NCI-H1930 (cell line): ENCODE results near the gene ABR.

Experiments used
- DNase-seq, 2 experiments: peaks; one replicate each; lab custom pipeline; 2025; lab: John Stamatoyannopoulos, UW

Gene ABR

GRCh38 chr17:1179818-1180742, at the start of gene ABR:
TSS of gene ABR (minus strand) at chr17:1179981. CDS start at chr17:1179727, 254 bp downstream.
- peak in 1 of 2 experiments; percentile 26 for DNase-seq

- no peak for DNase-seq
Measured at GRCh38 chr17:1229349-1229899, 49.6 kb upstream of the ABR start.

GRCh38 chr17:1228781-1229348, 49.1 kb upstream of the ABR start:
- DNase-seq = no peak

GRCh38 chr17:1227917-1228780, 48.4 kb upstream of the ABR start:
- DNase-seq = no peak

GRCh38 chr17:1227365-1227764, 47.6 kb upstream of the ABR start:
- DNase-seq = no peak

- no peak for DNase-seq
Measured at GRCh38 chr17:1226308-1226707, 46.5 kb upstream of the ABR start.

GRCh38 chr17:1224330-1224729, 44.5 kb upstream of the ABR start:
- DNase-seq = no peak

- DNase-seq = no peak
Measured at GRCh38 chr17:1223662-1224061, 43.9 kb upstream of the ABR start.

GRCh38 chr17:1222321-1222720, 42.5 kb upstream of the ABR start:
- DNase-seq = no peak

- DNase-seq = no peak
Measured at GRCh38 chr17:1221209-1221608, 41.4 kb upstream of the ABR start.

GRCh38 chr17:1220346-1220745, 40.6 kb upstream of the ABR start:
- no peak for DNase-seq

- no peak for DNase-seq
Measured at GRCh38 chr17:1217089-1217385, 37.3 kb upstream of the ABR start.

- no peak for DNase-seq
Measured at GRCh38 chr17:1216217-1217088, 36.7 kb upstream of the ABR start.

GRCh38 chr17:1212946-1213345, 33.2 kb upstream of the ABR start:
- DNase-seq = no peak

GRCh38 chr17:1211287-1211686, 31.5 kb upstream of the ABR start:
- no peak for DNase-seq

- no peak for DNase-seq
Measured at GRCh38 chr17:1208966-1209365, 29.2 kb upstream of the ABR start.

GRCh38 chr17:1206026-1206777, 26.4 kb upstream of the ABR start:
- no peak for DNase-seq

- no peak for DNase-seq
Measured at GRCh38 chr17:1203967-1204291, 24.1 kb upstream of the ABR start.

- peak; percentile 33 to 72 for DNase-seq
Measured at GRCh38 chr17:1203111-1203966, 23.6 kb upstream of the ABR start.

- DNase-seq = no peak
Measured at GRCh38 chr17:1202291-1202690, 22.5 kb upstream of the ABR start.
